Measurements from ENCODE around the gene MRPL16.

DNA sequence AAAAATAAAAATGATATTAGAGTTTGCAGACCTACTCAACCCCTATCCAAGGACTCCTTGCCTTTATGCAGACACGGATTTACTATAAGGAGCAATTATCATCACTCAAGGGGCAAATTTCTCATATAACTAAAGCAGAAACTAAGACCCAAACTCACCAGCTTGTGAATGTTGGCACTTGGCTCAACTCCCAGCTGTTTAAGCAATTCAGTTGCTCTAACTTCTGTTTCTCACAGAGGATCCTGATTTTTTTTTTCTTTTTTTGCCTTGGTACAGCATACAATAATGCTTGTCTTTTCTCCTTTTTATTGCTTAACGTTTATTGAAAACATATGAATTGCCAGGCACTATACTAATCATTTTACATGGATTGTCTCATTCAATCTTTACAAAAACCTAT lies 44.3 kb upstream of the MRPL16 start:
- TF ChIP-seq CTCF (IDR thresholded peaks at IDR 0.05; ENCODE audit: insufficient read depth, low read length, poor library complexity, severe bottlenecking) (no peak), EZH2phosphoT487 (conservative IDR thresholded peaks at IDR 0.05; ENCODE audit: low read length) (no peak)
